Measurements from ENCODE around the gene GRHL1. TPM values are rescaled to one million over a fixed set of nuclear protein-coding genes. Genes with fewer than 3 reads are reported as not detected.
A peak's percentile ranks its signal among the peaks of the same experiment; 100 is the strongest.

GRHL1 gene
- total RNA-seq, 1 donor from 2014 or later: 0.43 TPM

- Histone ChIP-seq H3K4me1 (peaks cover 0 to 8% of the 10 kb centered on the region in 2 donors), H3K27me3 (no peaks in the 10 kb centered on the region), H3K9me3 (no peaks in the 10 kb centered on the region), H3K4me3 (no peak overlapping the region), H3K36me3 (no peaks in the 10 kb centered on the region), H3K27ac (no peak overlapping the region)
- peak in 1 of 2 donors; percentile 11 for DNase-seq (ENCODE audit: low spot score in 2 of 2)
- intact Hi-C loops (cut with DNase I): no loop called here
- TF ChIP-seq CTCF (IDR thresholded peaks at IDR 0.05): no peak
Observed at GRCh38 chr2:9992427-9993187, 41.1 kb downstream of the GRHL1 start.

GRCh38 chr2:9993488-9994165, 42.1 kb downstream of the GRHL1 start:
- Histone ChIP-seq H3K4me3 (no peak overlapping the region), H3K36me3 (no peaks in the 10 kb centered on the region), H3K27ac (no peak overlapping the region), H3K9me3 (no peaks in the 10 kb centered on the region), H3K4me1 (peaks cover 0 to 8% of the 10 kb centered on the region in 2 donors), H3K27me3 (no peaks in the 10 kb centered on the region)
- TF ChIP-seq CTCF (IDR thresholded peaks at IDR 0.05): no peak
- intact Hi-C loops (cut with DNase I): no loop called here
- no peak for DNase-seq (ENCODE audit: low spot score in 2 of 2)

GRCh38 chr2:9994462-9994861, 43.0 kb downstream of the GRHL1 start:
- Histone ChIP-seq H3K27me3 (no peaks in the 10 kb centered on the region), H3K4me1 (peaks cover 0 to 8% of the 10 kb centered on the region in 2 donors), H3K9me3 (no peaks in the 10 kb centered on the region), H3K36me3 (no peaks in the 10 kb centered on the region), H3K27ac (no peak overlapping the region), H3K4me3 (no peak overlapping the region)
- peak in 1 of 2 donors; percentile 41 for DNase-seq (ENCODE audit: low spot score in 2 of 2)
- no peak for TF ChIP-seq CTCF (IDR thresholded peaks at IDR 0.05)
- intact Hi-C loops (cut with DNase I): no loop called here

GRCh38 chr2:9995059-9995458, 43.6 kb downstream of the GRHL1 start:
- H3K9me3 ChIP-seq: no peaks in the 10 kb centered on the region
- intact Hi-C loops (cut with DNase I): no loop called here

GRCh38 chr2:9996321-9996720, 44.8 kb downstream of the GRHL1 start:
- Histone ChIP-seq H3K27me3 (no peaks in the 10 kb centered on the region), H3K4me1 (peaks cover 0 to 8% of the 10 kb centered on the region in 2 donors), H3K27ac (no peak overlapping the region), H3K9me3 (no peaks in the 10 kb centered on the region), H3K4me3 (no peak overlapping the region), H3K36me3 (no peaks in the 10 kb centered on the region)
- intact Hi-C loops (cut with DNase I): no loop called here
- peak in 1 of 2 donors; percentile 28 for DNase-seq (ENCODE audit: low spot score in 2 of 2)
- no peak for TF ChIP-seq CTCF (IDR thresholded peaks at IDR 0.05)

More at GRCh38 chr2:9995059-9995458, 43.6 kb downstream of the GRHL1 start:
- no peak for TF ChIP-seq CTCF (IDR thresholded peaks at IDR 0.05)
- Histone ChIP-seq H3K36me3 (no peaks in the 10 kb centered on the region), H3K4me3 (no peak overlapping the region), H3K27me3 (no peaks in the 10 kb centered on the region), H3K4me1 (peaks cover 0 to 8% of the 10 kb centered on the region in 2 donors), H3K27ac (no peak overlapping the region)
- DNase-seq (ENCODE audit: low spot score in 2 of 2): peak in 1 of 2 donors; percentile 33

Data from ascending aorta (tissue), 2 donors.